Parathyroid adenoma (tissue), 2 donors: ENCODE measurements around the gene HPRT1.
"Not testable (repeated sequence)": the region's sequence is repeated elsewhere in the genome, so short reads cannot be mapped to it uniquely, and the experiment has no call there.

ENCODE experiments used
- H2AFZ ChIP-seq: fragments of 300-600 bp; sonication (generic); one replicate; pipeline ENCODE4 v1.7.0; 2017; ENCODE audit warnings: antibody characterized with exemption, mild to moderate bottlenecking
- H3K27ac ChIP-seq: fragments of 300-600 bp; sonication (generic); one replicate; pipeline ENCODE4 v1.7.0; 2017
- H3K27me3 ChIP-seq: fragments of 300-600 bp; sonication (generic); one replicate; pipeline ENCODE4 v1.7.0; 2017; ENCODE audit warnings: low read length; ENCODE audit not compliant: control insufficient read depth, insufficient read depth
- H3K36me3 ChIP-seq: fragments of 300-600 bp; sonication (generic); one replicate; pipeline ENCODE4 v1.7.0; 2017; ENCODE audit warnings: low read length; ENCODE audit not compliant: control insufficient read depth, insufficient read depth
- H3K4me1 ChIP-seq: fragments of 300-600 bp; sonication (generic); one replicate; pipeline ENCODE4 v1.7.0; 2017; ENCODE audit warnings: control low read depth
- H3K4me2 ChIP-seq: fragments of 300-600 bp; sonication (generic); one replicate; pipeline ENCODE4 v1.7.0; 2017; ENCODE audit warnings: low read length
- H3K4me3 ChIP-seq: fragments of 300-600 bp; sonication (generic); one replicate; pipeline ENCODE4 v1.7.0; 2017; ENCODE audit warnings: low read depth, low read length
- H3K79me2 ChIP-seq: fragments of 300-600 bp; sonication (generic); one replicate; pipeline ENCODE4 v1.7.0; 2017; ENCODE audit warnings: control low read depth
- H3K9ac ChIP-seq: fragments of 300-600 bp; sonication (generic); one replicate; pipeline ENCODE4 v1.7.0; 2017; ENCODE audit warnings: mild to moderate bottlenecking
- H3K9me3 ChIP-seq: fragments of 300-600 bp; sonication (generic); one replicate; pipeline ENCODE4 v1.7.0; 2017; ENCODE audit warnings: low read length; ENCODE audit not compliant: control insufficient read depth
- CTCF ChIP-seq: fragments of 300-600 bp; sonication (generic); IDR thresholded peaks from one replicate; pipeline ENCODE4 v1.7.0; 2017; ENCODE audit warnings: antibody characterized with exemption, mild to moderate bottlenecking
- donor health status: primary hyperparathyroidism.

The HPRT1 gene

GRCh38 chrX:134462927-134463326 is 3.0 kb downstream of the HPRT1 start:
- Histone ChIP-seq H3K79me2 (peaks cover 4% of the 10 kb centered on the region), H3K4me1 (no peaks in the 10 kb centered on the region), H3K27me3 (no peaks in the 10 kb centered on the region), H3K4me2 (no peak overlapping the region), H3K27ac (no peak overlapping the region), H3K4me3 (no peak overlapping the region), H3K9ac (no peak overlapping the region), H2AFZ (no peak overlapping the region), H3K36me3 (no peaks in the 10 kb centered on the region), H3K9me3 (no peaks in the 10 kb centered on the region)
- TF ChIP-seq CTCF: no peak

GRCh38 chrX:134464453-134464852 is 4.5 kb downstream of the HPRT1 start:
- not testable (repeated sequence) for H3K9ac ChIP-seq, H3K4me2 ChIP-seq, H3K4me3 ChIP-seq, H3K27ac ChIP-seq, H3K79me2 ChIP-seq, H3K9me3 ChIP-seq, H3K27me3 ChIP-seq, H3K36me3 ChIP-seq, H3K4me1 ChIP-seq, H2AFZ ChIP-seq

GRCh38 chrX:134469486-134469885 is 9.5 kb downstream of the HPRT1 start:
- Histone ChIP-seq H3K79me2 (no peaks in the 10 kb centered on the region), H3K9me3 (no peaks in the 10 kb centered on the region), H3K4me2 (no peak overlapping the region), H2AFZ (no peak overlapping the region), H3K27me3 (no peaks in the 10 kb centered on the region), H3K9ac (no peak overlapping the region), H3K4me3 (no peak overlapping the region), H3K36me3 (no peaks in the 10 kb centered on the region), H3K27ac (no peak overlapping the region), H3K4me1 (no peaks in the 10 kb centered on the region)
- no peak for TF ChIP-seq CTCF

- Histone ChIP-seq H3K27me3 (no peaks in the 10 kb centered on the region), H3K36me3 (no peaks in the 10 kb centered on the region), H3K4me1 (no peaks in the 10 kb centered on the region), H2AFZ (no peak overlapping the region), H3K4me2 (no peak overlapping the region), H3K9me3 (no peaks in the 10 kb centered on the region), H3K9ac (no peak overlapping the region), H3K4me3 (no peak overlapping the region), H3K79me2 (no peaks in the 10 kb centered on the region), H3K27ac (no peak overlapping the region)
- TF ChIP-seq CTCF: no peak
Measured at GRCh38 chrX:134470013-134470412, 10.0 kb downstream of the HPRT1 start.

- Histone ChIP-seq H3K4me1 (no peaks in the 10 kb centered on the region), H3K36me3 (no peaks in the 10 kb centered on the region), H3K9ac (no peak overlapping the region), H3K4me2 (no peak overlapping the region), H3K27ac (no peak overlapping the region), H3K79me2 (no peaks in the 10 kb centered on the region), H3K9me3 (no peaks in the 10 kb centered on the region), H2AFZ (no peak overlapping the region), H3K27me3 (no peaks in the 10 kb centered on the region), H3K4me3 (no peak overlapping the region)
- no peak for TF ChIP-seq CTCF
Measured at GRCh38 chrX:134472041-134472440, 12.1 kb downstream of the HPRT1 start.
